CD4-positive, CD25-positive, alpha-beta regulatory T cell (primary cell): ENCODE data around the gene DNAI7. TPM values are rescaled to one million over a fixed set of nuclear protein-coding genes. Genes with fewer than 3 reads are reported as not detected.

Experiments used
- ATAC-seq, 2 donors: fragments of 150-1000 bp; cut with Tn5 transposase; one replicate each; pipeline ENCODE4 v1.10.0; 2021; ENCODE audit warnings: low read depth in 2 of 2, moderate number of reproducible peaks in 2 of 2, moderate library complexity in 1 of 2
- DNase-seq, 3 donors: peaks; one replicate each; pipeline versions ENCODE4 v3.0.0 to v3.0.0-alpha.2; 2012 to 2022; ENCODE audit warnings: mixed read lengths in 1 of 3
- H3K27ac ChIP-seq: one replicate; pipeline ENCODE4 v1.7.0; 2013; ENCODE audit warnings: mild to moderate bottlenecking, low read length; ENCODE audit not compliant: insufficient read depth, poor library complexity, severe bottlenecking
- H3K27me3 ChIP-seq: one replicate; pipeline ENCODE4 v1.7.0; 2013; ENCODE audit warnings: low read length; ENCODE audit not compliant: control insufficient read depth, insufficient read depth
- H3K36me3 ChIP-seq: one replicate; pipeline ENCODE4 v1.7.0; 2013; ENCODE audit warnings: mild to moderate bottlenecking, low read length, moderate library complexity; ENCODE audit not compliant: control insufficient read depth, insufficient read depth
- H3K4me1 ChIP-seq: 2 replicates; pipeline ENCODE4 v1.7.0; 2013; ENCODE audit warnings: mild to moderate bottlenecking, low read length; ENCODE audit not compliant: insufficient read depth, control insufficient read depth, poor library complexity, severe bottlenecking
- H3K4me3 ChIP-seq: one replicate; pipeline ENCODE4 v1.7.0; 2013; ENCODE audit warnings: low read depth, mild to moderate bottlenecking, low read length, moderate library complexity
- H3K9me3 ChIP-seq, 2 experiments: 1 replicate in 1 of 2; 2 replicates in 1 of 2; pipeline ENCODE4 v1.7.0; 2013; ENCODE audit warnings: low read length in 2 of 2, mild to moderate bottlenecking in 1 of 2, moderate library complexity in 1 of 2; ENCODE audit not compliant: control insufficient read depth in 2 of 2
- H3K27ac Mint-ChIP-seq, 3 donors: one replicate each; pipeline ENCODE4 v1.8.0; 2020 to 2022; ENCODE audit warnings: mild to moderate bottlenecking in 3 of 3, mixed read lengths in 3 of 3, moderate library complexity in 2 of 3
- H3K27me3 Mint-ChIP-seq: one replicate; pipeline ENCODE4 v1.8.0; 2022; ENCODE audit warnings: mild to moderate bottlenecking, mixed read lengths
- H3K36me3 Mint-ChIP-seq: one replicate; pipeline ENCODE4 v1.8.0; 2020; ENCODE audit warnings: mixed read lengths
- H3K4me1 Mint-ChIP-seq, 4 donors: one replicate each; pipeline ENCODE4 v1.8.0; 2020 to 2022; ENCODE audit warnings: mixed read lengths in 4 of 4, mild to moderate bottlenecking in 1 of 4
- H3K4me3 Mint-ChIP-seq, 4 donors: one replicate each; pipeline ENCODE4 v1.8.0; 2020 to 2022; ENCODE audit warnings: mild to moderate bottlenecking in 4 of 4, mixed read lengths in 4 of 4, moderate library complexity in 3 of 4
- H3K9me3 Mint-ChIP-seq, 7 donors: one replicate each; pipeline ENCODE4 v1.8.0; 2020 to 2022; ENCODE audit warnings: mixed read lengths in 7 of 7, mild to moderate bottlenecking in 3 of 7, moderate library complexity in 2 of 7
- polyA plus RNA-seq, 4 donors: library from polyadenylated mRNA; unstranded; fragments of 300-500 nt; fragmentation: Illumina TruSeq; gene quantifications; one replicate each; pipeline ENCODE4 v1.2.3, GENCODE V29; 2021
- total RNA-seq: library from RNA; stranded (reverse); gene quantifications from one replicate; pipeline ENCODE4 v1.2.3, GENCODE V29; 2022

Gene DNAI7
- total and polyA plus RNA-seq, 5 donors from 2014 or later, result 0.07 to 0.25 TPM; not detected in 3

DNA sequence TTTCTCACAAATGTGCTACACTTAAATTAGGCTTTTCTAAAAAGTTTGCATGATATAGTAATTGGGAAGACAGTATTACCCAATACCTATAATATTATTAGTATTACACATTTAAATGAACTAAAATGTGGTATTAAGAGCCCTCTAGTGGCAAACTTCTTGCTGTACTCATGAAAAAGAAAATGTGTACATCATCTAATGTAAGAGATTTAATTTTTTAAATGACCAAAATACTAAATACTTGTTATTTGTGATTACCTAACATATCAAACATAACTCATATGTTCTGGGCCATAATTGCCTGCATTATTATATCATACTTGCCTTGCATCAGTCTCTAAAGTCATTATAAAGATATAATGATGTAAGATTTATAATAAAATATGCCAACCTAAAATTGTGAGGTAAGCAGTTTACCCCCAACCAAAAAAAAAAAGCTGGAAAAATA, 64.2 kb downstream of the DNAI7 start:
- no peaks in the 10 kb centered on the region for H3K4me1 ChIP-seq
- H3K27me3 ChIP-seq, result no peaks in the 10 kb centered on the region
- no peaks in the 10 kb centered on the region for H3K4me1 Mint-ChIP-seq
- H3K36me3 ChIP-seq, result no peaks in the 10 kb centered on the region
- no peak overlapping the region for H3K4me3 ChIP-seq
- H3K27me3 Mint-ChIP-seq, result peaks cover 17% of the 10 kb centered on the region
- no peaks in the 10 kb centered on the region for H3K9me3 ChIP-seq
- no peak overlapping the region for H3K4me3 Mint-ChIP-seq
- DNase-seq (peak in 2 of 3 donors; percentile 39 to 47), ATAC-seq (no peak)
- no peaks in the 10 kb centered on the region for H3K36me3 Mint-ChIP-seq
- H3K27ac Mint-ChIP-seq, result no peak overlapping the region
- H3K9me3 Mint-ChIP-seq, result peaks cover 0 to 5% (median 0%) of the 10 kb centered on the region in 7 donors
- H3K27ac ChIP-seq, result no peak overlapping the region

- ATAC-seq, result no peak
- no peak overlapping the region for H3K27ac ChIP-seq
- peaks cover 0 to 3% (median 0%) of the 10 kb centered on the region in 7 donors for H3K9me3 Mint-ChIP-seq
- DNase-seq, result no peak
- no peaks in the 10 kb centered on the region for H3K4me1 ChIP-seq
- H3K27me3 Mint-ChIP-seq, result peaks cover 6% of the 10 kb centered on the region
- H3K4me1 Mint-ChIP-seq, result no peaks in the 10 kb centered on the region
- H3K4me3 ChIP-seq, result no peak overlapping the region
- H3K9me3 ChIP-seq, result no peaks in the 10 kb centered on the region
- no peaks in the 10 kb centered on the region for H3K36me3 ChIP-seq
- no peak overlapping the region for H3K4me3 Mint-ChIP-seq
- H3K27me3 ChIP-seq, result no peaks in the 10 kb centered on the region
- no peak overlapping the region for H3K27ac Mint-ChIP-seq
- no peaks in the 10 kb centered on the region for H3K36me3 Mint-ChIP-seq
Observed at GRCh38 chr12:25126746-25127145, 68.2 kb downstream of the DNAI7 start.

- H3K9me3 ChIP-seq, result no peaks in the 10 kb centered on the region
- no peak overlapping the region for H3K27ac ChIP-seq
- ATAC-seq, result no peak
Observed at GRCh38 chr12:25126101-25126500, 68.9 kb downstream of the DNAI7 start.

DNA sequence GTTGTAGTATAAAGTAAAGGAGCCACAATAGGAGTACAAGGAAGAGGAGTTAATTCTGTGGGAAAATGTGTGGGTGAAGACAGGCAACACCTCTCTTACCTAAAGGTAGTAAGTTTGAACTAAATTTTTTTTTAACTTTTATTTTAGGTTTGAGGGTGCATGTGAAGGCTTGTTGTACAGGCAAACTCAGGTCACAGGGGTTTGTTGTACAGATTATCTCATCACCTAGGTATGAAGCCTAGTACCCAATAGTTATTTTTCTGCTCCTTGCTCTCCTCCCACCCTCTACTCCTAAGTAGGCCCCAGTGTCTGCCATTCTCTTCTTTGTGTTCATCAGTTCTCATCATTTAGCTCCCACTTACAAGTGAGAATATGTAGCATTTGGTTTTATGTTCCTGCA, 70.5 kb downstream of the DNAI7 start:
- no peak overlapping the region for H3K4me3 ChIP-seq
- ATAC-seq (no peak), DNase-seq (no peak)
- no peaks in the 10 kb centered on the region for H3K9me3 ChIP-seq
- Mint-ChIP-seq H3K4me3 (no peak overlapping the region), H3K27ac (no peak overlapping the region), H3K36me3 (no peaks in the 10 kb centered on the region), H3K27me3 (peaks cover 11% of the 10 kb centered on the region), H3K4me1 (no peaks in the 10 kb centered on the region), H3K9me3 (peaks cover 0 to 3% (median 0%) of the 10 kb centered on the region in 7 donors)
- no peaks in the 10 kb centered on the region for H3K4me1 ChIP-seq
- H3K36me3 ChIP-seq, result no peaks in the 10 kb centered on the region
- no peaks in the 10 kb centered on the region for H3K27me3 ChIP-seq
- H3K27ac ChIP-seq, result no peak overlapping the region

More at GRCh38 chr12:25126101-25126500, 68.9 kb downstream of the DNAI7 start:
- no peaks in the 10 kb centered on the region for H3K36me3 Mint-ChIP-seq
- Histone ChIP-seq H3K27me3 (no peaks in the 10 kb centered on the region), H3K4me1 (no peaks in the 10 kb centered on the region), H3K36me3 (no peaks in the 10 kb centered on the region), H3K4me3 (no peak overlapping the region)
- H3K4me1 Mint-ChIP-seq, result no peaks in the 10 kb centered on the region
- no peak overlapping the region for H3K27ac Mint-ChIP-seq
- peaks cover 0 to 3% (median 0%) of the 10 kb centered on the region in 7 donors for H3K9me3 Mint-ChIP-seq
- no peak overlapping the region for H3K4me3 Mint-ChIP-seq
- H3K27me3 Mint-ChIP-seq, result peaks cover 4% of the 10 kb centered on the region
- DNase-seq, result no peak

DNA sequence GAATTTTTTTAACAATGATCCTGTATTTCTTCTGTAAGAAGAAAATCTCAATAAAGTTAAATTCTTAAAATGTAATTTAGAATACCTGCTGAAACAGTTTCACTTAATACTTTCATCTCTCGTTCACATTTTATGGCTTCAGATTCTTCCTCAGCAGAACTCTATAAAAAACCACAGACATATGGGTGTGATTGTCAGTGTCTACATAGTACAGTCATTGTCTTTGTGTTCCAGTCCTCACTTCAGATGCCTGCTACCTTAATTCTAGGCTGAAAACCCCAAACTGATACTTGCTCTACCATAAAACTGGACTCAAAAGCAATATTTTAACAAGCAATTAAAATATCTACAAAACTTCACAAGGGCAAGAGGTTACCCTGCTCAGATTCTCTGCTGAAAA, 71.8 kb downstream of the DNAI7 start:
- DNase-seq, result no peak
- Histone ChIP-seq H3K4me3 (no peak overlapping the region), H3K9me3 (no peaks in the 10 kb centered on the region), H3K27ac (no peak overlapping the region), H3K27me3 (no peaks in the 10 kb centered on the region), H3K4me1 (no peaks in the 10 kb centered on the region), H3K36me3 (no peaks in the 10 kb centered on the region)
- Mint-ChIP-seq H3K4me1 (no peaks in the 10 kb centered on the region), H3K9me3 (peaks cover 0 to 3% (median 0%) of the 10 kb centered on the region in 7 donors), H3K27me3 (peaks cover 9% of the 10 kb centered on the region), H3K36me3 (no peaks in the 10 kb centered on the region), H3K4me3 (no peak overlapping the region), H3K27ac (no peak overlapping the region)
- no peak for ATAC-seq

DNA sequence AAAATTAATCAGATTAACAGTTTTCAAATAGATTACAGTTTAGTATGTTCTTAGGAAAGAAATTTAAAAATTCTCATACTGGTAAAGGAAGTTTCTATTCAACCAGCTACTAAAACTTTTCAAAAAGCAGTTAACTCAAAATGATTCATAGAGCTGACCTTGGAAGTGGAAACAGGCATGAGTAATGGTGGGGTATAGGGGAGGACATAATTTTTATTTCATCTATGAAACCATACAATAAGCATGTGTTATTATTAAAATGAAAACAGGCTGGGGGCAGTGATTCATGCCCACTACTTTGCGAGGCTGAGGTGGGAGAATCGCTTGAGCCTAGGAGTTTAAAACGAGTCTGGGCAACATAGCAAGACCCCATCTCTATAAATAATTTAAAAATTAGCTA, 73.0 kb downstream of the DNAI7 start:
- Histone ChIP-seq H3K27ac (no peak overlapping the region), H3K9me3 (no peaks in the 10 kb centered on the region), H3K4me1 (no peaks in the 10 kb centered on the region), H3K4me3 (no peak overlapping the region), H3K36me3 (no peaks in the 10 kb centered on the region), H3K27me3 (no peaks in the 10 kb centered on the region)
- Mint-ChIP-seq H3K36me3 (no peaks in the 10 kb centered on the region), H3K27me3 (peaks cover 9% of the 10 kb centered on the region), H3K4me1 (no peaks in the 10 kb centered on the region), H3K9me3 (peaks cover 0 to 3% (median 0%) of the 10 kb centered on the region in 7 donors), H3K27ac (no peak overlapping the region), H3K4me3 (no peak overlapping the region)
- ATAC-seq (no peak), DNase-seq (no peak)

DNA sequence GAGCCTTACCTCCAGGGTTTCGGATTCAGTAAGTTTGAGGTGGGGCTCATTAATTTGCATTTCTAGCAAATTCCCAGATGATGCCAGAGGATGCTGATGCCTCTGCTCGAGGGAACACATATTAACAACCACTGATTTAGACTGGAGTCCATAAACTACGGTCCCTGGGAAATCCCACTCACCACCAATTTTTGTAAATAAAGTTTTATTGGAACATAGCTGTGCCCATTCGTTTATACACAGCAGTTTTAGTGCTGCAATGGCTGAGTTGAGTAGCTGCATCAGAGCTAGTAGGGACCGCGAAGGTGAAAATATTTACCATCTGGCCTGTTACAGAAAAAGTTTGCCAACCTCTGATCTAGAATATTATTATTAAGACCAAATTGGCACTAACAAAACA, 73.8 kb downstream of the DNAI7 start:
- no peak overlapping the region for H3K27ac ChIP-seq
- Mint-ChIP-seq H3K27ac (no peak overlapping the region), H3K4me1 (no peaks in the 10 kb centered on the region), H3K27me3 (peaks cover 9% of the 10 kb centered on the region), H3K36me3 (no peaks in the 10 kb centered on the region), H3K4me3 (no peak overlapping the region), H3K9me3 (no peaks in the 10 kb centered on the region)
- no peaks in the 10 kb centered on the region for H3K27me3 ChIP-seq
- ATAC-seq (no peak), DNase-seq (no peak)
- H3K9me3 ChIP-seq, result no peaks in the 10 kb centered on the region
- H3K36me3 ChIP-seq, result no peaks in the 10 kb centered on the region
- no peak overlapping the region for H3K4me3 ChIP-seq
- no peaks in the 10 kb centered on the region for H3K4me1 ChIP-seq

- Histone ChIP-seq H3K27ac (no peak overlapping the region), H3K4me1 (no peaks in the 10 kb centered on the region), H3K4me3 (no peak overlapping the region), H3K36me3 (no peaks in the 10 kb centered on the region), H3K27me3 (no peaks in the 10 kb centered on the region), H3K9me3 (no peaks in the 10 kb centered on the region)
- Mint-ChIP-seq H3K27ac (no peak overlapping the region), H3K4me1 (no peaks in the 10 kb centered on the region), H3K4me3 (no peak overlapping the region), H3K9me3 (no peaks in the 10 kb centered on the region), H3K27me3 (peaks cover 9% of the 10 kb centered on the region), H3K36me3 (no peaks in the 10 kb centered on the region)
- ATAC-seq (no peak), DNase-seq (no peak)
Observed at GRCh38 chr12:25119020-25119419, 75.9 kb downstream of the DNAI7 start.
